Brain pericyte (primary cell): ENCODE results near the gene TTC36.
"Not testable (repeated sequence)": the region's sequence is repeated elsewhere in the genome, so short reads cannot be mapped to it uniquely, and the experiment has no call there.

Experiments
- DNase-seq: peaks from one replicate; pipeline ENCODE4 v3.0.0-alpha.2; 2012; ENCODE audit warnings: low read depth, low spot score

Gene TTC36, protein sequence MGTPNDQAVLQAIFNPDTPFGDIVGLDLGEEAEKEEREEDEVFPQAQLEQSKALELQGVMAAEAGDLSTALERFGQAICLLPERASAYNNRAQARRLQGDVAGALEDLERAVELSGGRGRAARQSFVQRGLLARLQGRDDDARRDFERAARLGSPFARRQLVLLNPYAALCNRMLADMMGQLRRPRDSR

DNA sequence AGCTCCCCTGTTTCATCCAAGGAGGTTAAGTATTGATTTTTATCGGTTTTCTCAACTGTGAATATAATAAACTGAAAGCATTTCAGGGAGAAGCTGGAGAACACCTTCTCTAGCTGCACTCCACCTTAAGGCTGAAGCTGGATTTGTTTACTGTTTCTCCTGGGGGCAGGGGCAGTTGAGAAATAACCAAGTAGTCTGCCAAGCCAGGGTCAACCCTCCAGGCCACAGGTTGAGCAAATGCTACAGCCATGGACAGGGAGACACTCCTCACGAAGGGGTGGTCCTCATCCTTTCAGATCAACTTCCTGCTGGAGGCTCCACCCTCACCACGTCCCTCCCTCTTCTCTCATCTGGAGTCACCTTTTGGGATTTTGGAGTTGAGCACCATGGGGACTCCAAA lies at the start of gene TTC36:
Gene TTC36 (plus strand): TSS at position 366 of the 400 bp plus-strand sequence. CDS start 21 bp downstream, at position 387.
- DNase-seq: no peak

DNA sequence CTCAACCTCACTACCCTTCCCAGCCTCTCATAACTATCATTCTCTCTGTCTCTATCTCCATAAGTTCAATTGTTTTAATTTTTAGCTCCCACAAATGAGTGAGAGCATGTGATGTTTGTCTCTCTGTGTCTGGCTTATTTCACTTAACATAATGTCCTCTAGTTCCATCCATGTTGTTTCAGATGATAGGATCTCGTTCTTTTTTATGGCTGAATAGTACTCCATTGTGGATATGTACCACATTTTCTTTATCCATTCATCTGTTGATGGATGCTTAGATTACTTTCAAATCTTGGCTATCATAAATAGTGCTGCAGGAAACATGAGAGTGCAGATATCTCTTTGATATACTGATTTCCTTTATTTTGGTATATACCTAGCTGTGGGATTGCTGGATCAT lies 46.0 kb upstream of the TTC36 start:
- not testable (repeated sequence) for DNase-seq

DNA sequence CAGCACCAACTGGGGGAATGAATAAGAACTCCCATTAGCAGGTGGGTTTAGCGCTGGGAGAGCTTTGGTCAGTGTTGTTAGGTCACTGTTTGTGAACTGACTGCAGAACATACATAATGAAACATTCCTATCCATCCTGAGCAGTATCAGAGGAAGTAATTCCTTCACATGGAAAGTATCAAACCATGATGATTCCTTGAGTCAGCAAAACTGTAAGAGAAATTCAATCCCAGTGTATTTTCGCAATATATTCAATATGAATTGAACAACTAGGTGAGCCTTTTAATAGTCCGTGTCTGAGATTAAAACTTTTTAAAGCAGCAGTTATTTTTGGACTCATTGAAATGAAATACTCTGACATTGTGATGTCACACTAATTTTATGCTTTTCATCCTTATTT lies 42.9 kb upstream of the TTC36 start:
- DNase-seq: no peak

DNA sequence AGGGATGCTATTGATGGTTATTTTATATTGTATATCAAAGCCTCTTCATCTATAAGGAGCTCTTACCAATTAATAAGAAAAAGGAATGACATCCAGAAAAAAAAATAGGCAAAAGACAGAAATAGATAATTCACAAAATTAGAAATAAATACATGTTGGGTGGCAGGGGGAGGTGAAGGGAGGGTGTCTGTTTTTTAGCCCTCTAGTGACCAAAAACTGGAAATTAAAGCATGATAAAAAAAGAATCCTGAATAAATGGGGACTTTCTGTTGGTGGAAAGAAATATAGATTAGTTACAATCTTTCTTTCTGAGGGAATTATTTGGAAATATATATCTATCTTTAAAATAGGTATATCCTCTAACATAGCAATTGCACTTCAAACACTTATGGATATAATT lies 42.0 kb upstream of the TTC36 start:
- DNase-seq: no peak

DNA sequence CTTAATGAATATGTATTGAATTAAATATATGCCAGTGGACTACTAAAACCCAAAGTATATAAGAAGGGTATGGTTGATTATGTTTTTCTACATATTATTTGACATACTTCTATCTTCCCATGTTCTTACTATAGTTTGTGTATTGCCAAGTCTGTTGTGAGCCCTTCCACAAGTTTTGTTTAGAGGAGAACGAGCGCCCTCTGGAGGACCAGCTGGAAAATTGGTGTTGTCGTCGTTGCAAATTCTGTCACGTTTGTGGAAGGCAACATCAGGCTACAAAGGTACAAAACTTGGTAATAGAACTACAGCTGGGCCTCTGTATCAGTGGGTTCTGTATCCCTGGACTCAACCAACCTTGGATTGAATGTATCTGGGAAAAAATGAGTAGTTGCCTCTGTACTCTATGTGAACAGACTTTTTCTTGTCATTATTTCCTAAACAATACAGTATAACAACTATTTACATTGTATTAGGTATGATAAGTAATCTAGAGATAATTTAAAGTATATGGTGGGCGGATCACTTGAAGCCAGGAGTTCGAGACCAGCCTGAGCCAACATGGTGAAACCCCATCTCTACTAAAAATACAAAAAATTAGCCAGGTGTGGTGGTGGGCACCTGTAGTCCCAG lies 38.7 kb upstream of the TTC36 start:
- peak; percentile 25 for DNase-seq

DNA sequence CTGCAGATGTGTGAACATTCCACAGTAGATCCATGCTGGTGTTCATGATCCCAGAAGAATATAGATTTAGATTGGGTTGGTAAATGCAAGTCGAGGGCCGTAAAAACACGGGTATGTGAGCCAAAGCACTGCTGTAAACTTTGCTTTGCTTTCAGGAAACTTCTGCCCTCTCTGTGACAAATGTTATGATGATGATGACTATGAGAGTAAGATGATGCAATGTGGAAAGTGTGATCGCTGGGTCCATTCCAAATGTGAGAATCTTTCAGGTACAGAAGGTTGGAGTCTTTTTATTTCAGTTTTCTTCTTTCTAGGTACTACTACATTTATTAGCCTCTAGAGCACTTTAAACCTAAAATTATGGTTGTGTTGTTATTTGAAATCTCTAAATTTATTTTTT lies 36.2 kb upstream of the TTC36 start:
- no peak for DNase-seq

DNA sequence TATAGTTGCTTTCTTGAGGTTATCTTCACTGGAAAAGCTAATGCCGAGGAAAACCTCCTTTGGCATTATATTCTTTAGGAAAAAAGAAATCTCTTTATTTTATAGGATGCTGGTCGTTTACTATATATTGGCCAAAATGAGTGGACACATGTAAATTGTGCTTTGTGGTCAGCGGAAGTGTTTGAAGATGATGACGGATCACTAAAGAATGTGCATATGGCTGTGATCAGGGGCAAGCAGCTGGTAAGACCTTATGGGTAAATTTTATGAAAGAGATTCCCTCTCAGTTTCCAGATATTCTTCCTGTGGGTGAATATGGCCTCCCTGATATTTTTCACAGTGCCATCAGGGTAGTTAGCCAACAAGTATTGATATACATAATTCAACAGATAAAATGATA lies 29.4 kb upstream of the TTC36 start:
- no peak for DNase-seq

DNA sequence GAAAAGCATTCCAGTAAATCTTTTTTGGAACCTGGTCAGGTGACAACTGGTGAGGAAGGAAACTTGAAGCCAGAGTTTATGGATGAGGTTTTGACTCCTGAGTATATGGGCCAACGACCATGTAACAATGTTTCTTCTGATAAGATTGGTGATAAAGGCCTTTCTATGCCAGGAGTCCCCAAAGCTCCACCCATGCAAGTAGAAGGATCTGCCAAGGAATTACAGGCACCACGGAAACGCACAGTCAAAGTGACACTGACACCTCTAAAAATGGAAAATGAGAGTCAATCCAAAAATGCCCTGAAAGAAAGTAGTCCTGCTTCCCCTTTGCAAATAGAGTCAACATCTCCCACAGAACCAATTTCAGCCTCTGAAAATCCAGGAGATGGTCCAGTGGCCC lies 24.1 kb upstream of the TTC36 start:
- DNase-seq: no peak

DNA sequence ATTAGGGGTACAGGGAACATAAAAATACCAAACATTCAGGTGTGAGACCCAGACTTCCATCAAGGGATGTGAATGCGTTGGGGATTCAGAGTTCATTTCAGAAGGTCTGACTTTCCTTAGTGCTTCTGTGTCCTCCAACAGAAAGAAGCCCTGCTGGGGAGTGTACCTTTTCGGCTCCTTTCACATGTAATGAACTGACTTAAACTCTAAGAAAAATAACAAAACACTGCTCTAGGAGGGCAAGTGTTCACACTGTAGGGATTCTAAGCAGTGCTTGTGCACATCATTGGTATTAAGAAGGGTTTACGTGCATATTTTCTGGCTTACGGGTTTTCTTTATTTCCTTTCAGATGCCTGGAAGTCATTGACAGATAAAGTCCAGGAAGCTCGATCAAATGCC lies 15.7 kb upstream of the TTC36 start:
- no peak for DNase-seq

DNA sequence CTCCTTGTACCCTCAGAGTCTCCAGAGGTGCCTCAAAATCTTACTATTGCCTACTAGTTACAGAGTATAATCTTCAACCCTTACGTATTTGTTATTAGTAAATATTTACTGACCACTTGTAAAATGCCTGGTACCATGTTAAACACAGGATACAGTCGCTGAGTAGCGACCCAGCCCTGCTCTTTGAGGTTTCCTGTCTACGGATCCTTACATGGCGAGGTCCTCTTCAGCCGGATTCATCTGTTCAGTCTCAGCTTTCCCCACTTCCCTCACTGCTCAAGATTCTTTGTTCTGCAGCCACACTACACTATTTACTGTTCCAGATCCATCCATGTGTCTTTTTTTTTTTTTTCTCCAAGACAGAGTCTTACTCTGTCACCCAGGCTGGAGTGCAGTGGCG lies 13.2 kb upstream of the TTC36 start:
- DNase-seq: no peak

DNA sequence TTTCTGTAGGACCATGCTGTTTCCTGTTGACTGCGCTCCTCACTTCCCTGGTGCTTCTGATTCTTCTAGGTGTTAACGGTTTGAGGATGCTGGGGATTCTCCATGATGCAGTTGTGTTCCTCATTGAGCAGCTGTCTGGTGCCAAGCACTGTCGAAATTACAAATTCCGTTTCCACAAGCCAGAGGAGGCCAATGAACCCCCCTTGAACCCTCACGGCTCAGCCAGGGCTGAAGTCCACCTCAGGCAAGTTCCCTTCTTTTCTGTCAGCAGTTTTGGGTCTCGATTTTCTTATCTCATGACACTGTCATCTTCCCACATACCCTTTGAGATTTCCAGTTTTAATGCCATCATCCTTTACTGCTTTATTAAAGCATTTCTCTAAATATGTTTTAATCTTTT lies 7.7 kb upstream of the TTC36 start:
- DNase-seq: no peak

DNA sequence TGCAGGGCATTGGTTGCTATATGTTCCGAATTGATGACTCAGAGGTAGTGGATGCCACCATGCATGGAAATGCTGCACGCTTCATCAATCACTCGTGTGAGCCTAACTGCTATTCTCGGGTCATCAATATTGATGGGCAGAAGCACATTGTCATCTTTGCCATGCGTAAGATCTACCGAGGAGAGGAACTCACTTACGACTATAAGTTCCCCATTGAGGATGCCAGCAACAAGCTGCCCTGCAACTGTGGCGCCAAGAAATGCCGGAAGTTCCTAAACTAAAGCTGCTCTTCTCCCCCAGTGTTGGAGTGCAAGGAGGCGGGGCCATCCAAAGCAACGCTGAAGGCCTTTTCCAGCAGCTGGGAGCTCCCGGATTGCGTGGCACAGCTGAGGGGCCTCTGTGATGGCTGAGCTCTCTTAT lies 5.4 kb upstream of the TTC36 start:
- DNase-seq: no peak

DNA sequence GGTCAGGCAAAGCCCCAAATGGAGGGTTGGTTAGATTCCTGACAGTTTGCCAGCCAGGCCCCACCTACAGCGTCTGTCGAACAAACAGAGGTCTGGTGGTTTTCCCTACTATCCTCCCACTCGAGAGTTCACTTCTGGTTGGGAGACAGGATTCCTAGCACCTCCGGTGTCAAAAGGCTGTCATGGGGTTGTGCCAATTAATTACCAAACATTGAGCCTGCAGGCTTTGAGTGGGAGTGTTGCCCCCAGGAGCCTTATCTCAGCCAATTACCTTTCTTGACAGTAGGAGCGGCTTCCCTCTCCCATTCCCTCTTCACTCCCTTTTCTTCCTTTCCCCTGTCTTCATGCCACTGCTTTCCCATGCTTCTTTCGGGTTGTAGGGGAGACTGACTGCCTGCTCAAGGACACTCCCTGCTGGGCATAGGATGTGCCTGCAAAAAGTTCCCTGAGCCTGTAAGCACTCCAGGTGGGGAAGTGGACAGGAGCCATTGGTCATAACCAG lies 4.7 kb upstream of the TTC36 start:
- no peak for DNase-seq

DNA sequence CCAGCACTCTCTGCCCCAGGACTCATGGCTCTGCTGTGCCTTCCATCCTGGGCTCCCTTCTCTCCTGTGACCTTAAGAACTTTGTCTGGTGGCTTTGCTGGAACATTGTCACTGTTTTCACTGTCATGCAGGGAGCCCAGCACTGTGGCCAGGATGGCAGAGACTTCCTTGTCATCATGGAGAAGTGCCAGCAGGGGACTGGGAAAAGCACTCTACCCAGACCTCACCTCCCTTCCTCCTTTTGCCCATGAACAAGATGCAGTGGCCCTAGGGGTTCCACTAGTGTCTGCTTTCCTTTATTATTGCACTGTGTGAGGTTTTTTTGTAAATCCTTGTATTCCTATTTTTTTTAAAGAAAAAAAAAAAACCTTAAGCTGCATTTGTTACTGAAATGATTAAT lies 2.9 kb upstream of the TTC36 start:
- no peak for DNase-seq

DNA sequence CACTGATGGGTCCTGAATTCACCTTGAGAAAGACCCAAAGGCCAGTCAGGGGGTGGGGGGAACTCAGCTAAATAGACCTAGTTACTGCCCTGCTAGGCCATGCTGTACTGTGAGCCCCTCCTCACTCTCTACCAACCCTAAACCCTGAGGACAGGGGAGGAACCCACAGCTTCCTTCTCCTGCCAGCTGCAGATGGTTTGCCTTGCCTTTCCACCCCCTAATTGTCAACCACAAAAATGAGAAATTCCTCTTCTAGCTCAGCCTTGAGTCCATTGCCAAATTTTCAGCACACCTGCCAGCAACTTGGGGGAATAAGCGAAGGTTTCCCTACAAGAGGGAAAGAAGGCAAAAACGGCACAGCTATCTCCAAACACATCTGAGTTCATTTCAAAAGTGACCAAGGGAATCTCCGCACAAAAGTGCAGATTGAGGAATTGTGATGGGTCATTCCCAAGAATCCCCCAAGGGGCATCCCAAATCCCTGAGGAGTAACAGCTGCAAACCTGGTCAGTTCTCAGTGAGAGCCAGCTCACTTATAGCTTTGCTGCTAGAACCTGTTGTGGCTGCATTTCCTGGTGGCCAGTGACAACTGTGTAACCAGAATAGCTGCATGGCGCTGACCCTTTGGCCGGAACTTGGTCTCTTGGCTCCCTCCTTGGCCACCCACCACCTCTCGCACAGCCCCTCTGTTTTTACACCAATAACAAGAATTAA lies 2.4 kb upstream of the TTC36 start:
- DNase-seq: no peak

DNA sequence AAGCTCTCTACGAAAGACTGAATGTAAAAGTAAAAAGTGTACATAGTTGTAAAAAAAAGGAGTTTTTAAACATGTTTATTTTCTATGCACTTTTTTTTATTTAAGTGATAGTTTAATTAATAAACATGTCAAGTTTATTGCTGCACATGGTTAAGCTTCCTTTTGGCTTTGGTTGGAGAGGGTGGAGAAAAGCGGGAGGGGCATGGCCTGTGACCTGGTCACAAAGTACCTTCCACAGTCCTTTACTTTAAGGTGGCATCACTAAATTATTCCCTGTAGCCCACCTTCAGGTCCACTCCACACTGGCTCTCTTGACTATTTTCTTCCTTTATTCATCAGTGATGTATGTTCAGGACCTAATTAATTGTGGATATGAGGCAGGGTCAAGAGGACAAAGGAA lies 586 bp upstream of the TTC36 start:
- no peak for DNase-seq

DNA sequence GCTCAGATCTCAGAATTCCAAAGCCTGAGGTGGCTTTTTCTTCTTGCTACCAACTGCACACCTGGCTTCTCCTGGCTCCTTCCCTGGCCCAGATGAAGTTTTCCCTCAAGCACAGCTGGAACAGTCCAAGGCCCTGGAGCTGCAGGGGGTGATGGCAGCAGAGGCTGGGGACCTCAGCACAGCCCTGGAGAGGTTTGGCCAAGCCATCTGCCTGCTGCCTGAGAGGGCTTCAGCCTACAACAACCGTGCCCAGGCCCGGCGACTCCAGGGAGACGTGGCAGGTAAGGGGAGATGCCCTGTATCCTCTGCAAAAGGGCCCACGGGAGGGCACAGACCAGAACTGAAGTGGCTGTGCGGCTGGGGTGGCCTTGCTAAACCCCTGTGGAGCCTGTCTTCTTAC lies 1.2 kb downstream of the TTC36 start:
- no peak for DNase-seq

DNA sequence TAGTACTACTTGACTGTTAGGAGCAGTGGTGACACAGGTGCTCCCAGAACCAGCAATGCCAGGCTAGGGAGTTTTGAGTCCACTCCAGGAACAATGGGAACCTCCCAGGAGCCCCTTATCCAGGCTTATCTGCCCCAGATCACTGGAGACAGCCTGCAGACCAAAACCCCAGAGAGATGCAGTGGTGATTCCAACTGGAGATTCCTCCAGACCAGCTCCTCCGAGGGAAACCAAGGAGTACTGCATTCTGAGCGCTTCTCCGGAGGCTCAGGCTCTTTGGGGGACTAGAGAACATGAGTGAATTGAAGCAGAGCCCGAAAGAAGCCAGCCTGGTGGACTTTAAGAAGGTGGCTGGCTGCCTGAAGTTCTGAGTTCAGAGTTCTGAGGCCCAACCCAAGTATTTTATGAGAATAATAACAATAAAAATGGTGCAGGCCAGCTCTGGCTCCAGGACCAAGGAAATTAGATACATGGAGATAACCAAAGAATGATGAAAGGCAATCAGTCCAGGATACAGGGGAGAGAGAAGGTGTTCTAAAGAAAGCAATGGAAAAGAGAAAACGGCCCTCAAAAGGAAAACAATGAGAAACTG lies 2.4 kb downstream of the TTC36 start:
- no peak for DNase-seq

DNA sequence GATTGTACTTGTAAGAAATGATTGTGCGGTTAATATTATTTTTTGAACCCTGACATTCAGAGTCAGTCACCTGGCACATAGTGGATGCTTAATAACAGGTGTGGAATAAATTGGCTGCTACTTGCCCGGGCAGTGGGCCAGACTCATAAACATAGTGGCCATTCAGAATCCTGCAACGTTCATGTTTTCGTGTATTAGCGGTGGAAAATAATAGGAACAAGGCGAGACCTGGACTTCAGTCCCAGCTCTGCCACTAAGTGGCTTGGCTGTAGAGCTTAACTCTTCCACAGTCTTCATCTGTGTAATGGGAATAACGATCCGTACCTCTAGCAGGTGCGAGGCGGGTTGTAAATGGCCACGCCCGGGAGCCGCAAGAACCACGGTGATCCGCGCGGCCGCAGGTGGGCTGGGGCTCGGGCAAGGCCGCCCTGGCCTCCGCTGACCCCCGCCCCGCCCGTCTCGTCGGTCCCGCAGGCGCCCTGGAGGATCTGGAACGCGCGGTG lies 3.0 kb downstream of the TTC36 start:
- no peak for DNase-seq

DNA sequence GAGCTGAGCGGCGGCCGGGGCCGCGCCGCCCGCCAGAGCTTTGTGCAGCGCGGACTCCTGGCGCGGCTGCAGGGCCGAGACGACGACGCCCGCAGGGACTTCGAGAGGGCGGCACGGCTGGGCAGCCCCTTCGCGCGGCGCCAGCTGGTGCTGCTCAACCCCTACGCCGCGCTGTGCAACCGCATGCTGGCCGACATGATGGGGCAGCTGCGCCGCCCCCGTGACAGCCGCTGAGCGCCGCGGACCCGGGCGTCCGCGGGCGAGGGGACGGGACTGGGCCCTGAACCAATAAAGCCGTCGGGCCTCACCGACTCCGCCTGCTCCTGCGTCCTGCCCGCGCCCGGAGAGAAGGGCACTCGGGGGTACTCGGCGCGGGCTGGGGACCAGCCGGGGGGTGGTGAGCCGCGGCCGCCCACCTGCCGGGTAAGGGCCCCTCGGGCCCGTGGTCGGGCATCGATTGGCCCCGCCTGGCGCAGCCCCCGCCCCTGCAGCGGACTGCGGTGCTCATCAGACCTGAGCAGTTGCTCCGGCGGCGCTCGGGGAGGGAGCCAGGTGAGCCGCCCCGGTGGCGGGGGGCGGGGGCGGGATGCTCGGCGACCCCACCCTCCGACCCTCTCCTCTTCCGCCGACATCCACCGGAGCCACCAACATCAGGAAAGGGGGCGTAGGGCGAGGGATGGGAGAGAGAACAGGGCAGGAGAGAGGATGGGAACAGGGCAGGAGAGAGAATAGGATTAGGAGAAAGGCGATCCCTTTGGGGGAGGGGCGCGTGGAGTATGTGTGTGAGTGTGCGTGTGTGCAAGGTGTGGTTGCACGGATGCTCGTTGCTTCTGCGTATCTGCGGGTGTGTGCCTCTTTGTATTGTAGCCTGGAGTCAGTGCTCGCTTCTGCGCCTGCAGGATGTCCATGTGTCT lies 3.7 kb downstream of the TTC36 start, which contains the start of gene TMEM25:
Gene TMEM25 (plus strand): TSS at position 510 of the 914 bp plus-strand sequence. CDS start 610 bp downstream, outside the sequence.
- no peak for DNase-seq

DNA sequence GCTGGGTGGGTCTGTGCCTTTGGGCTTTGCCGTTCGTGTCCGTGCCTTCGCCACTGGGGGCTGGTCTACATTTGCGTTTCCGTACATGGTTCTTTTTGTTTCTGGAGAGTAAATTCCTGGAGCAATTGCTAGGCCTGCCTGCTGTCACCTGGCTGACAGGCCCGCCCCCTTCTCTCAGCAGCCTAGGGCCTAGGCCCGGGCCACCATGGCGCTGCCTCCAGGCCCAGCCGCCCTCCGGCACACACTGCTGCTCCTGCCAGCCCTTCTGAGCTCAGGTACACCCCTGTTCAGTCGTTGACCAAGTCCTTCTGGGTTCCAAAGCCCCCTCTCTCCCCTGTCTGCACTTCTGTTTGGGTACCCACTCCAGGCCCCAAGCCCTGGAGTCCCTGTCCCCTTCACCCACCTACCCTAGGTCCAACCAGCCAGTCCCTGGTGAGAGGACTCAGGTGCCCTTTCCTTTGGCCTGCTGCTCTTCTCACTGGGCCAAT lies 4.4 kb downstream of the TTC36 start:
- DNase-seq: no peak
